Activated CD4-positive, alpha-beta T cell treated with anti-CD3 and anti-CD28 coated beads, Interleukin-2, Interleukin-6, amounts not matched to agents 100 ng/mL and 50 ng/mL, durations not matched to agents 16 hours and 8 hours (primary cell): Measurements from ENCODE around the gene ALG5.

ENCODE experiments used
- DNase-seq: peaks from one replicate; pipeline ENCODE4 v3.0.0-alpha.2; 2020

ALG5 gene

DNA sequence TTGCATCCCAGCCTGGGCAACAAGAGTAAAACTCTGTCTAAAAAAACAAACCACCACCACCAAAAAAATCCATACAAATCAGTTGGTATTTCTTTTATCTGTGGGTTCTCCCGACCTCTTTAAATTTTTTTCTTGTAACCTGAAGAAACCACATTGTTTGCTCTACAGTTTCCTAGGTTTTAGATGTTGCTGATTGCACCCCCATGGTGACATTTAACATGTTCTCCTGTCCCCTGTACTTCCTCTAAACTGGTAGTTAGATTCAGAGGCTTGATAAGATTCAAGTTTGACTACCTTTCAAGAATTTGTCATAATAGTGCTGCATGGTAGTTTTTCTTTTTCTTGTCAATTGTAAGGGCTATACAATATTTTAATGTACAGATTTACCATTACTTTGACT lies 24.0 kb downstream of the ALG5 start:
- DNase-seq: no peak

DNA sequence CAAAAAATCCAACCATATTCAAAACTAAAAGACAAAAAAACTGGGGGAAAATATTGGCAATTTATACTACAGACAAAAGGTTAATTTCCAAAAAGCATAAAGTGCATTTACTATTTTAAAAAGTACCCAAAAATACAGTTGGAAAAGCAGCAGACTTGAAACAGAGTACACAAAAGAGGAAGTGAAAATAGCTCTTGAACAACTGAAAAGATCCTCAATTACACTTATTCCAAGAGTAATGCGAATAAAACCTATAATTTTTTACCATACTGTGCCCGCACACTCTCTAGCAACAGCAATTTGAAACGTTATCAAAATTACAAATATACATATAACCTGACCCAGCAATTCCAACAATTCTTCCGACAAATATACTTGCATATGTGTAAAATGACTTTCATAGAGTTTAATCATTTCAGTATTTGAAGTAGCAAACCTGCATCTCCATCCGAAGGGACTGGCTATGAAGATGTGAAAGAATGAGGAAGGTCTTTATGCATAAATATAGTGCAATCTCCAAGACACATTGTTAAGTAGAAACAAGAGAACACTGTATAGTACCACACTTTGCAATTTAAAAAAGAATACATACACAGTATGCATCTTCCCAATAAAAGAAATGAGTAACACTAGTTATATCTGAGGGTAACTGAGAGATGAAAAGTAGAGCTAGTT lies 25.4 kb downstream of the ALG5 start:
- no peak for DNase-seq

DNA sequence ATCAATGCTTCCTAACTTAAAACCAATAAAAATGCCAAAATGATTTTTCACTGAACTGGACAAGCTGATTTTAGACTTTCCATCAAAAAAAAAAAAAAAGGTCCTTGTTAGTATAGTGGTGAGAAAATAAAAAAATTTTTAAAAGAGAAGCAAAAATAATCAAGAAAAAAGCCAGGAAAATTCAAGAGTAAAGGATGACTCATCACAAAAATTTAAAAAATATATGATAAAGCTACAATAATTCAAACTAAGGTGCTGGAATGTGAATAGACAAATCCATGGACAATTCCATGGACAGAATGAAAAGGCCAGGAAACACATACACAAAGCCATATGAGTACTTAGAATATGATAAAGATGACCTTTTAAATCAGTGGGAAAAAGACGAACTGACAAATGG lies 26.1 kb downstream of the ALG5 start:
- DNase-seq: no peak

DNA sequence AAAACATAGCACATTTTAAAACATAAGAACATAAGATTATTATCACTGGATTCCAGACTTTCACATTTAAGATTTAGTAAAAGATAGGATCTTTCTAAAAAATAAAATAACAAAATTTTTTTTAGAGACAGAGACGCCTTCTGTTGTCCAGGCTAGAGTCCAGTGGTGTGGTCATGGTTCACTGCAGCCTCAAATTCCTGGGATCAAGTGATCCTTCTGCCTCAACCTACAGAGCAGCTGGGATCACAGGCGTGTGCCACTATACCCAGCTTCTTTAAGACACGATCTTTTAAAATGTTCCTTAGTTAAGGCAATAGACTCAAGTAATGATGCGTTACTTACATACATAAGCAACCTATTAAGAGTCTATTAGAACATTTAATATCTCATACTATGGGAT lies 32.7 kb downstream of the ALG5 start:
- DNase-seq: no peak

DNA sequence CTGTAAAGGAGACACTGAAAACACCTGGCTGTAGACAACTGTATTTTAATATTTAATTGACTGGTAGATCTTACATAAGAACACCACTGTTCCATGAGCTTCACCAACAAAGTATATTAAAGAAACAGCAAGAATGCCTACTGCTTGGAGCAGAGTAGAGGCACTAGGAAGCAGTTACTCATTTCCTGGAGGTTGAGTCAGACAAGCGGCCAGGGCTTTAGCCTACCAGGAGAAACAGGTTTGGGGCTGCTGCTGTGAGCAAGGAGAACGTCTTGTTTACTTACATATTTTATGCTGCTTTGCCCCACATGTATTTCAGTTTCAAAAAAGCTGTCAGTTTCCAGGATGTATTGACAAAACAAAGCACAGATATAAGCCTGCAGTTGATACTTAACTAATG lies 33.4 kb downstream of the ALG5 start:
- DNase-seq: peak; percentile 26

DNA sequence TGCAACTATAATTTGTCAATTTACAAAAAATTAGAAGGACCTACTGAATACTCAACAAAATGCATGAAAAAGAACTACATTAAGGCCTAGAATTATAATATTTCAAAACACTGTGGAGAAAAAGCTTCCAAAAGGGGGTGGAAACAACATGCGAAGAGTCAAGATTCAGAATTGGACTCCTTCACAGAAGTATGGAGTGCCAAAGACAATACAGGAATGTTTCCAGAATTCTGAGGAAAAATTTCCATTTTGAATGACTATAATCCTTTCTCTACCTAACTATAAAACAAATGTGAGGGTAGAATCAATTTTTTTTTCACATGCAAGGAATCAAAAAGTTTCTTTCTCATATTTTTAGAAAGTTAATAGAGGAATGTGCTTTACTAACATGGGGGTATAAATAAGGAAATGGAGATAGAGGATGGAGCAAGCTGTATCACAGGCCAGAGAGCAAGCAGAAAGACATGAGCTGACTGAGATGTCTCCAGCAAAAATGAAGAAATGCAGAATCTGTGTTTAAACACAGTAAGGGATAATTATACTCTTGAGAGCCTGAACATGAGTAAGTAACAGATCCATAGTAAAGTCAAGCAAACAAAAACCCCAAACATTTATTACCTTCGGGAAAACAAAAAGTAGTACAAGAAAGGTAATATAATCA lies 39.6 kb downstream of the ALG5 start:
- no peak for DNase-seq

DNA sequence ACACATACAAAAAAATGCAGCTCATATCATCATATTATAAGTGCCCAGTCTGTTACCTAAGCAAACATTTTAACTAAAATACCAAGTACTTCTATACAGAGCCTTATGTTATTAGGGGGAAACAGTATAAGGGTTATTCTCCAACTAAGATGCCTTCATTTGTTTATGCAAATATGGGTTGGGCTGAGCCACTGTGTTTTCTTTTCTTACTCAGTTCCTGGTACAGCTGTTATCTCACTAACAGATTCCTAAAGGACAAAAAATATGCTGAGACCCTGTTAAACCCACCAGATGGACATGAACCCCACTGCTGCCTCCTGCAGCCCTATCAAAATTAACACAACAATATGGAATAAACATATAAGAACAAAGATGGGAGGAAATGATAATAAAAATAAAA lies 44.6 kb downstream of the ALG5 start:
- no peak for DNase-seq

DNA sequence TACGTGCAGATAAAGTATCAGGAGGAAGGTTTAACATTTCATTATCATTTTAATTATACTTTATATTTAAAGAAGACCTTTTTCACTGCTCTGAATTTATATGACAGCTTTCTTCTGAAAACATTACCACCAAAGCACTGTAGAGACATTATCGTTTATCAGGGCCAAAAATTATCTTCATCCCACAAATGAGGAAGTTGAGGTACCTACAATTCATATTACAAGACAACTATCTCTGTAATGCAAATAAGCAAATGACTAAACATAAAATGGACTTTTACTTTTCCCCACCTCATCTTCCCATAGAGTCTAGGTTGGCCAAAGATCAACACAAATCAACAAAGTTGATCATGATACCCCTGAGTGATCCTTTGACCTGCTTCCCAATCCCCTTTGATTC lies 48.2 kb downstream of the ALG5 start:
- DNase-seq: no peak

DNA sequence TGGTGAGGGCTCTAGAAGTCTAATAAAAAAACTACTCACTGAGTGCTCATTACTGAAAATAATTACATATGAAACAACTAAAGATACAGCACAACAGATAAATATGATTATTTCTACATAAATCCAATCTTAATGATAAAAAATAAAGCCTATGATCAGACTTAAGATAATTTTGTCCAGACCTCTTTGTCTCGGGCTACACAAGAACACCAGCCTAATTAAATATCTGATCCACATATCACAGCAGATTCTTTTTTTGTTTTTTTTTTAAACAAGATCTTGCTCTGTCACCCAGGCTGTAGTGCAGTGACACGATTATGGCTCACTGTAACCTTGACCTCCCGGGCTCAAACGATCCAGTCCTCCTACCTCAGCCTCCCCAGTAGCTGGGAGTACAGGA lies 48.8 kb downstream of the ALG5 start:
- DNase-seq: no peak

DNA sequence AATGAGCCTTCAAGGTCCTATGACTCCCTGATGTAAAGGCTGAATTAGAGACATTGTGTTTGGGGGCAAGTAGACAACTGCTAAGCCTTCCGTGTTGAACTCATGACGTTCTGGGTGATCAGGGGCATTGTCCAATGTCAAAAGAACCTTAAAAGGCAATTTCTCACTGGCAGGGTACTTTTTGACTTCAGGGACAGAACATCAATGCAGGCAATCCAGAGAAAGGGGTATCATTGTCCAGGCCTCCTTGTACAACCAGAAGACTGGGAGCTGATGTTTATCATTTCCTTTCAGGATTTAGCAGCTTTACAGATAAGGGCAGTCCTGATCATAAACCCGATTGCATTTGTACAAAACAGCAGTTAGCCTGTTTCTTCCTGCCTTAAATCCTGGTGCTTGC lies 54.1 kb downstream of the ALG5 start:
- no peak for DNase-seq

DNA sequence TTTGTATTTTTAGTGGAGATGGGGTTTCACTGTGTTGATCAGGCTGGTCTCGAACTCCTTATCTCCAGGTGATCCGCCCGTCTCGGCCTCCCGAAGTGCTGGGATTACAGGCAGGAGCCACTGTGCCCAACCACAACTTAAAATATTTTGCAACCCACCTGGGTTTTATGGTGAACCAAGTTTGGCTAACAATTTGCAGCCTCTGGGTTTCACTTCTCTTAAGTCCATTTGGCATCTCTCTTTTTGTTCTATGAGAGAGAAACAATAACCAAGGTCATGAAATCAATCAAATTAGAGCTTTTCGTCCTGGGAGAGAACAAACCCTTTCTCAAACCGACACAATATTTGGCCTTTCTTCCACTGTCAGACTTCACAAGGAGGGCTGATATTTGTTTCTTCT lies 73.5 kb downstream of the ALG5 start:
- no peak for DNase-seq

DNA sequence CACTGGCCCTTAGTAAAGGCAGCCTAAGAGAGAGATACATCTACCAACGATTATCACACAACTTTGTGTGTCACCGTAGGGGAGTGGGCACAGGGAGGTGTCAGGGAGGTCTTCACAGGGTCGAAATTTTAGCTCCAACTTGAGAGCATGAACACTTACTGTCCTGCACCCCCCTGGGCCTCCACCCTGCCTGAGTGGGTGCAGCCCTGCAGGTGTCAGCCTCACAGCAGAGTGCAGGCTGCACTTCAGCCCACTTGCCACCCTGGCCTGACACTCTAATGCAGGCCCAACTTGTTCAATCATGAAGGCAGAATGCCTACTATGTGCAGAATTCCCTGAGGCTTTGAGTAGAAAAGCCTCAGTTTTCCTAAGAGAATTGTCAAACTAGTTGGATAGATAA lies 75.1 kb downstream of the ALG5 start:
- DNase-seq: no peak

DNA sequence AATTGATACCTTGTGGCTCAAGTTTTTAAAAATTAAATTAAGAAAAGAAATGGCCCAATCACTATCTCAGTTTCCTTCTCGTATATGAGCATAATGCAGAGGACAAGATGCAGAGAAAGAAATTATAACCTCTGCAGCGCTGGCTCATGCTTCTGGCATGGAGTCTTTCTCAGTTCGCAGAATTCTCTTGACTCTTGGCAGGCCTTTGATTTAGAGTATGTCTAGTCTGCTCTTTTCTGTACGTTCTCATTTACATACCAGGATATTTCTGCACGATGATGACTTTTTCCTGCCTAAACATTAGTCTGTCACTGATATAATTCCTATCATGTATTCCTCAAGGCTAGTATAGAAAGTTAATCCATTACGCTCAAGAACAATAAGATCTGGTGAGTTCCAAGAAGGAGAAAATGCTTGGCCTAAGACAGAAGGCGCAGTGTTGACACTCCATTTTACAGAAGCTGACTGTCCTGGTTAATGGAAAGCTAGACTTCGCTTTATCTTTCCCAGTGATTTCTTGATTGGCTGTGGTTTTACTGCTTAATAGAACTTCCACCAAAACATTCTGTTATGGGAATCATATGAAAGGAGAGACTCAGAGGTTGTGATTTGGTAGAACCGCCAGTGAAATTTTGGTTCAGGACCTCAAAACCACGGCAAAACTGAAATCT lies 77.4 kb downstream of the ALG5 start:
- DNase-seq: no peak

DNA sequence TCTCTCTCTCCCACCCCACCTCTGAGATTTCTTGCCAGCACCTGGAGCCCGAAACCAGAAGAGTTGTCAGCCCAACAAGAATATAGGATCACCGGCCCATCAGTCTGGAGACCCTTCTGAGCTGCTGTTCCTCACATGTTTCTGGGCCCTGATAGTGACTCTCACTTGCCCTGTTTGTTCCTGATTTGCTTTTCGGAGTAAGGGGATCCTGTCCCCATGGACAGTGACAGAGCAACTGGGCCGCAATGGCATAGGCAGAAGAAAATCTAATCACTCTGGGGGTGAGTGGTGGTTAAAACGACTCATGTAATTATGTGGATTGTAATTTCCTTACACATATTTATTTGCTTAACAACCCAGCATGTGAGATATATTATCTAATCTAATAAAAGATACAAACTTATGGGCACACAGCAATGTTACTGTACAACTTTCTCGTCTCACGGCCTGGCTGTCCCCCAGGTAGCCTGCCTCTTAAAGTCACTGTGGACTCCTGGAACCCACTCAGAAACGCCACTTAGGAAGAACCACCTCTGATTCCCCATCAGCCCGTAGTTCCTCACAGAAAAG lies 78.4 kb downstream of the ALG5 start:
- DNase-seq: no peak

DNA sequence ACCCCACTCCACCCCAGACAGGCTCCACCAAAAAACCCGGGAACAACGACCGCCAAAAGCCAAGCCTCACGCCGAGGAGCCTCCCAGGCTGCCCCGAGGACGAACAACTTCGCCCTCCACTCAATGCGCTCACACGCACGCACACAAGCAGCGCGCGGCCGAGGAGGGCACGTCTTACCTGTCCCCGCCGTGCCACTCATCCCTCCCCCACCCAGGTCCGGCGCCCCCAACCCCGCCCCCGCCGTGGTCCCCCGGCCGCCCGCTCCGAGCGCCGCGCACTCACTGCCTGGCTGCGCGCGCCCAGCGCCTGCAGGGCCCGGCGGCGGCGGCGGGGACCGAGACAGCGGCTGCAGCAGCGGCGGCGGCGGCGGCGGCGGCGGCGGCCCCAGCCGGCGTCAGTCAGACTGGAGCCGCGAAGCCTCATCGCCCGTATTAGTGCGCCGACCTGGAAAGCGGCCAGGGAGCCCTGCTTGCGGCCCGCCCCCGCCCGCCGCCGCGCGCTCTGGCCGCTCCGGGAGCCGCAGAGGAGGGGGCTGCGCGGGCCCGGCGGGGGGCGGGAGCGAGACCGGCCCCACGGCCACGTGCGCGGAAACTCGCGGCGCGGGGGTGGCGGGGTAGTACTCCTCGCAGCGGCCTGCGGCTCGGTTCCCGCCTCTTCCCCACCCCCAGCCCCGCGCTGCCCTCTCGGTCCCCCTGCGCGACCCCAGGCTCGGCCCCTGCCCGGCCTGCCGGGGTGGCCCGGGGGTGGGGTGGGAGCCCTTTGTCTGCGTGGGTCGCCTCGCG lies 79.1 kb downstream of the ALG5 start, which contains the start of gene SMAD9:
Gene SMAD9, minus strand, starts transcription at position 406 of the 783 bp plus-strand sequence. CDS start 40,549 bp downstream, outside the sequence.
- peak; percentile 13 for DNase-seq

DNA sequence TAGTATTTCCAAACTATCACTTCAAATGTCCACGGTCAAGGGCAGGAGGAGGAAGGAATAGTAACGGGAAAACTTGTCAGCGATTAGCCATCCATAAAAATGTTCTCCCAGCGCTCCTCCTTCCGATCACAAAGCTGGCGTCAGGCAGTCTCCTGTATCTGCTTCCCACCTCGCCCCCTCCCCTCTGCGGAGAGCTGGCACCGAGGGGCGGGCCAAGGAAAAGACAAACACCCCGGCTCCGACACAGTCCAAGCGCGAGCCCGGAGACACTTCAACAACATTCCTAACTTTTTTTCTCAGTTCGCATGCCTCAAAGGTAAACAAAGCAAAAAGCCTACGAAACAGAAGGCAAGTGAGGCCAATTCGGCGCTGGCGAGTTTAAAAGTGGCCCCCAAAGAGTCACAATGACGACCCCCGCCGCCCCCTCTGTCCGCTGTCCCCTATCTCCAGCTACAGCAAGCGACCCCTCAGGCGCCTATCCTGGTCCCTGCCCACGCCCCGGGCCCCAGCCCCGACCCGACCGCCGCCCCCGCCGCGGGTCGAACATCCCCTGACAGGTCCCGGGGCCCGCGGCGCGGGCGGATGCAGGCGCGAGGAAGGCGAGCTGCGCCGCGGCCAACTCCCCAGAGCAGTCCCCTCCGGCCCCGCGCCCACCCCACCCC lies 79.8 kb downstream of the ALG5 start:
- DNase-seq: no peak

DNA sequence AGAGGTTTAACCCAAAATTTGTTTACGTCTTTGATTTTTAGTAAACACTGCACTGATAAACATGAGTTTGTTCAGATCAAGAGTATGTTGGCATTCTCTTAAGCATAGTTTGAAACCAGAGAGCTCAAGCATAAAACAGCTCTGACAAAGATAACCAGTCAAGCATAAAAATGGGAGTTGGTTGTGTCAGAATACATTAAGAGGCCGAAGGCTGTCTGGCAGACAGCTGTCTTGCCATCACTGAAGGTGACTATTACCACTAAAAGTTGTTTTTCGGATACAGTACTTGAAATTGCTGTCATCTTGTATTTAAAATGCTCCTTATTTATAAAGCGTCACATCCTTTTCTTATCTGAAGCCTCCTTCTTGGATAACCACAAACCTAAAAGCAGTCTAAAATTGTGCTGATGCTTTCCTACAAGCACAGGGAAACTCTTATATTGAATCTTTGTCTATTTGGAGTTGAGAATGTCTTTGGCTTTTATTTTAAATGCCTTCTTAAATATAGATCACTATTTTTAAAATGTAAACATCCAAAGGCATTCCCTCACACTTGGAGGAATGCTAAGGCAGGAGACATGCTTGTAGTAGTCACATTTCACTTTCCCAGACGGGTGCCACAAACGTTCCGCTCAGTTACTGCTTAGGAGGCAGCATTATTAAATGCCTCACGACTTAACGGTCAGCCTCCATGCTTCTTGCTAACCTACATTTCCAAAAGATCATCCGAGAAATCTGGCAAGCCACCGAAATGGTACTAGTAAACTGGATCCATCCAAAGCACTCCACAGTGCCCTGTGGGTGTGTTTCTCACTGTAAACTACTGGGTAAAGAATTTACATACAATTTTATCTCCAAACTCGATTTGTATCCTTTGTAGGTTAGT lies 80.7 kb downstream of the ALG5 start:
- no peak for DNase-seq

DNA sequence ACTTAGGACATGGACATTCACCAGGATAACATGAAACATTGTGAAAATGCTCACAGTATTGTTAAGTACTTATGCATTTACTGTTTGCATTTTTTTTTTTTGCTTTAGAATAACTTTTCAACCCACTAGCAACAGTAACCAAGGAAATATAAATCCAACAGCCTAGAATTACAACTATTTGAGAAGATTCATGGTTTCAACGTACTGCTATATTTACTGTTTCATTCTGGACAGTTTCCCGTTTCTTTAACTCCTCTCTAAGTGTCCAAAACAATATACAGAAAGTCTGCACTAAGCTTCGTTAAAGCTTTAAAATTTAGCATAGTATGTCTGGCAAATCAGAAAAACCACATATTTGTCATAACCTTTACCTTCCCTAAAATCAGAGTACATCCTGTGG lies 81.8 kb downstream of the ALG5 start:
- no peak for DNase-seq

DNA sequence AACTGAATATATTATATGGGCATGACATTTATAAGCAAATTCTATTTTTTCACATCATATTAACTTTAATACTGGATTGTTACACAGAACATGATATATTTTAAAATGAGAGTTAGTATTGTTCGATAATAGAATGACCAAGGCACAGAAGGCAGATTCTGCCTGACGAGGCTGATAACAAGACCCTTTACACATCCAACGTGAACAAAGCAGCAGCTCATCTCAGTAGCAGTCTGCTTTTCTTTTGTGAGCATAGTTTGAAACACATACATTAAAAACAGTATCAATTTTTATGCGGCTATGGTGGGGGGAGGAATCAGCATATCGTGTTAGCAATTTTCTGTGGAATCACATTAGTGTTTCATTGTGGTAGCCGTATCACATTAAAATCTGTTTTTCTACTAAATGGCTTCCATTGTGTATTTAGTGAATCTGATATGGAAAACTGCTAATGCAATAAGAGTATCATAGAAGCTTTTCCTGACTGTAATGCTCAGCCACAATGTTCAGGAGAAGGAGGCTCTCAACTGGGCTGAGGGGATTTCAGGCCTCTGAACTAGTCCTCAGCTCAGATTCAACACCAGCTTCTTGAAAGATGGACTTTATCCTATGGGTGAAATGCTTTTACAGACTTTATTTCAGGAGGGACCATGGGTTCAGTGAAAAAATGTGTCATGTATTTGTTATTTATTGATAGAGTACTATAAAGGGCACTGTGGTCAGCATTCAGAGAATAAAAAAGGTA lies 83.1 kb downstream of the ALG5 start:
- DNase-seq: no peak

DNA sequence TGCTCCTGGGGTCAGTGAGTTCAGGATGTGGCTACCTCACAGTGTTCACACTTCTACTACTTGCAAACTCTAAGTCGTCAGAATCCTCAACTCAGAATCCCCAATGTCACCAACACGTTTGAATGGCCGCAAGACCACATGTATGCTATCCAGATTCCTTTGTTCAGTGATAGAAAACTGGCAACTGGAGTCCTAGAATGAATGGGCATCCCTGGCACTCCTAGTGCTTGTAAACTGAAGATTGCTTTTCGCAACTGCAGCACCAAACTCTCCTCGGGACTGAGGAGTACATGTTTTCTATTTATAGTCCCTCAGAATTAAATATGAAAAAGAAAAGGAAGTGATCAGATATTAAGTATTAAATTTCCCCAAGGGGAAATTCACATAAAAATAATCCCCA lies 84.0 kb downstream of the ALG5 start:
- no peak for DNase-seq

DNA sequence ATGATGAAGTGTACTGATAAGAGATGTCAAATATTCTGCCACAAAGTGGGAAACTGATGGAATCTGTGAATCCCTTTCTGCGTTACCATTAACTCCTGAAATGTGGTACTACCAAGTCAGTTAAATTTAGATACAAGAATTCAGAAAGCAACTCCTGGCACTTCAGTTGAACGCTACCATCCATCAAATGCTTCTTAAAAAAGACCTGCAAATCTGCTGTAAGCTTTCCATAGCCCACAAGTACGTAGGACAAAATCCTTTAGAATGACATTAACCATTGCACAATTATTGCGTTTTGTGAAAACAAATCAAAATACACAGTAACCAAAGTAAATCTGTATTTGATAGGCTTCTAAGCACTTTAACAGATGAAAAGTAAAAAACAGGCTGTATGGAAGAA lies 84.5 kb downstream of the ALG5 start:
- DNase-seq: no peak
